CD14-positive monocyte (primary cell): ENCODE results near the gene OBSCN. TPM values are rescaled to one million over a fixed set of nuclear protein-coding genes. Genes with fewer than 3 reads are reported as not detected.

Experiments used
- DNase-seq, 3 donors: peaks; one replicate each; pipeline ENCODE4 v3.0.0-alpha.2; 2011 to 2022
- H2AFZ ChIP-seq: 2 replicates; pipeline ENCODE4 v1.6.0; 2012; ENCODE audit warnings: mild to moderate bottlenecking, low read depth, low read length, inconsistent platforms; ENCODE audit not compliant: insufficient read depth, poor library complexity, severe bottlenecking
- H3K27ac ChIP-seq, 2 donors: 1 replicate in 1 of 2; 2 replicates in 1 of 2; pipeline ENCODE4 v1.5.1; 2012 to 2013; ENCODE audit warnings: low read length in 2 of 2, control low read depth in 1 of 2, inconsistent platforms in 1 of 2, low read depth in 1 of 2, mild to moderate bottlenecking in 1 of 2
- H3K27me3 ChIP-seq, 2 donors: one replicate each; pipeline versions ENCODE4 v1.6.0 to v1.6.1; 2011 to 2013; ENCODE audit warnings: low read length in 2 of 2; ENCODE audit not compliant: control insufficient read depth in 2 of 2, insufficient read depth in 2 of 2
- H3K36me3 ChIP-seq, 2 donors: replicated peaks in 1 of 2; 1 replicate in 1 of 2; 2 replicates in 1 of 2; pipeline versions ENCODE4 v1.5.1 to v1.6.1; 2012 to 2013; ENCODE audit warnings: low read length in 2 of 2, control low read depth in 1 of 2, inconsistent platforms in 1 of 2, mild to moderate bottlenecking in 1 of 2; ENCODE audit not compliant: insufficient read depth in 2 of 2, control insufficient read depth in 1 of 2
- H3K4me1 ChIP-seq, 2 donors: 1 replicate in 1 of 2; 2 replicates in 1 of 2; pipeline versions ENCODE4 v1.5.1 to v1.6.1; 2012 to 2013; ENCODE audit warnings: low read length in 2 of 2, control low read depth in 1 of 2, inconsistent platforms in 1 of 2, mild to moderate bottlenecking in 1 of 2, moderate library complexity in 1 of 2; ENCODE audit not compliant: insufficient read depth in 2 of 2, control insufficient read depth in 1 of 2
- H3K4me2 ChIP-seq: replicated peaks from 2 replicates; pipeline ENCODE3; 2012; ENCODE audit warnings: low read length, moderate library complexity, mild to moderate bottlenecking; ENCODE audit not compliant: poor library complexity, severe bottlenecking; ENCODE audit errors: extremely low read depth
- H3K4me3 ChIP-seq, 3 experiments: fragments of 200-600 bp in 1 of 3; sonication (generic) in 1 of 3; replicated peaks in 1 of 3; 1 replicate in 2 of 3; 2 replicates in 1 of 3; pipeline ENCODE4 v1.5.1; 2011 to 2013; ENCODE audit warnings: low read length in 3 of 3, mild to moderate bottlenecking in 3 of 3, control low read depth in 2 of 3, low read depth in 2 of 3, inconsistent platforms in 1 of 3, moderate library complexity in 1 of 3
- H3K79me2 ChIP-seq: 2 replicates; pipeline ENCODE4 v1.6.0; 2012; ENCODE audit warnings: mild to moderate bottlenecking, control low read depth, inconsistent platforms, low read length, moderate library complexity; ENCODE audit not compliant: insufficient read depth
- H3K9ac ChIP-seq: 2 replicates; pipeline ENCODE4 v1.6.0; 2017; ENCODE audit warnings: low read length, mild to moderate bottlenecking; ENCODE audit not compliant: insufficient read depth, poor library complexity, severe bottlenecking
- H3K9me3 ChIP-seq, 2 donors: replicated peaks in 1 of 2; 1 replicate in 1 of 2; 2 replicates in 1 of 2; pipeline versions ENCODE4 v1.5.1 to v1.6.1; 2012 to 2013; ENCODE audit warnings: low read length in 2 of 2, control low read depth in 1 of 2; ENCODE audit not compliant: control insufficient read depth in 1 of 2, insufficient read depth in 1 of 2
- H4K20me1 ChIP-seq: 2 replicates; pipeline ENCODE4 v1.6.0; 2012; ENCODE audit warnings: mild to moderate bottlenecking, low read length, control low read depth, moderate library complexity; ENCODE audit not compliant: insufficient read depth
- H3K27ac Mint-ChIP-seq, 7 donors: one replicate each; pipeline ENCODE4 v1.8.0; 2020; ENCODE audit warnings: mild to moderate bottlenecking in 7 of 7, mixed read lengths in 7 of 7, moderate library complexity in 6 of 7, inconsistent platforms in 2 of 7
- H3K27me3 Mint-ChIP-seq, 3 donors: one replicate each; pipeline ENCODE4 v1.8.0; 2021 to 2022; ENCODE audit warnings: low read depth in 3 of 3, mild to moderate bottlenecking in 3 of 3, mixed read lengths in 3 of 3, moderate library complexity in 3 of 3, inconsistent platforms in 1 of 3
- H3K36me3 Mint-ChIP-seq, 2 donors: one replicate each; pipeline ENCODE4 v1.8.0; 2020; ENCODE audit warnings: mixed read lengths in 2 of 2, inconsistent platforms in 1 of 2, mild to moderate bottlenecking in 1 of 2
- H3K4me1 Mint-ChIP-seq: one replicate; pipeline ENCODE4 v1.8.0; 2020; ENCODE audit warnings: mild to moderate bottlenecking, mixed read lengths
- H3K4me3 Mint-ChIP-seq, 2 donors: one replicate each; pipeline ENCODE4 v1.8.0; 2020; ENCODE audit warnings: mild to moderate bottlenecking in 2 of 2, mixed read lengths in 2 of 2, moderate library complexity in 1 of 2
- H3K9me3 Mint-ChIP-seq, 7 donors: one replicate each; pipeline ENCODE4 v1.8.0; 2020 to 2022; ENCODE audit warnings: mixed read lengths in 7 of 7, mild to moderate bottlenecking in 6 of 7, moderate library complexity in 6 of 7, inconsistent platforms in 2 of 7
- CTCF ChIP-seq: fragments of 200-600 bp; IDR thresholded peaks from one replicate; pipeline ENCODE4 v1.8.0; 2022; ENCODE audit warnings: antibody characterized with exemption, mild to moderate bottlenecking
- WGBS: methylation state at CpG from one replicate; pipeline ENCODE4 v1.1.5; 2013; ENCODE audit warnings: missing lambda C conversion rate; ENCODE audit not compliant: insufficient coverage; 5-methylcytosine and 5-hydroxymethylcytosine counted together
- intact Hi-C, 2 donors: fragments of 100-400 bp; cut with micrococcal nuclease; formaldehyde crosslinking; loops; one replicate each; pipeline versions ENCODE4 v1.15.0 to v1.15.1; 2023
- polyA plus RNA-seq, 3 donors: library from polyadenylated mRNA; depleted of rRNA in 1 of 3; unstranded in 2 of 3; stranded (reverse) in 1 of 3; fragments of 300-500 nt in 2 of 3; fragments of >200 nt in 1 of 3; fragmentation: Illumina TruSeq in 2 of 3; gene quantifications; 1 replicate in 2 of 3; 2 replicates in 1 of 3; pipeline ENCODE4 v1.2.3, GENCODE V29; 2012 to 2021

OBSCN gene
- polyA plus RNA-seq, 3 donors, result 0.57 to 1.5 (median 0.76) TPM

GRCh38 chr1:228225165-228225710 is 17.4 kb downstream of the OBSCN start:
- Histone ChIP-seq H3K9me3 (peaks cover 0 to 17% of the 10 kb centered on the region in 2 donors), H3K27me3 (no peaks in the 10 kb centered on the region), H3K4me2 (no peak overlapping the region), H3K4me3 (no peak overlapping the region), H3K36me3 (no peaks in the 10 kb centered on the region), H3K9ac (no peak overlapping the region), H3K79me2 (no peaks in the 10 kb centered on the region), H4K20me1 (no peaks in the 10 kb centered on the region), H3K27ac (no peak overlapping the region), H2AFZ (no peak overlapping the region), H3K4me1 (peaks cover 25 to 29% of the 10 kb centered on the region in 2 donors)
- H3K27me3 Mint-ChIP-seq, result peaks cover 0 to 5% (median 2%) of the 10 kb centered on the region in 3 donors
- H3K9me3 Mint-ChIP-seq, result peaks cover 8 to 31% (median 14%) of the 10 kb centered on the region in 7 donors
- peaks cover 21% of the 10 kb centered on the region for H3K4me1 Mint-ChIP-seq
- intact Hi-C loops, result no loop called here
- H3K36me3 Mint-ChIP-seq, result no peaks in the 10 kb centered on the region
- no peak overlapping the region for H3K27ac Mint-ChIP-seq
- no peak for DNase-seq
- no peak overlapping the region for H3K4me3 Mint-ChIP-seq
- TF ChIP-seq CTCF, result no peak
- 33% methylated on average over 1 of the region's 2 CpGs for WGBS

GRCh38 chr1:228225740-228226139 is 17.9 kb downstream of the OBSCN start:
- Histone ChIP-seq H3K4me2 (no peak overlapping the region), H3K4me3 (no peak overlapping the region), H3K27ac (no peak overlapping the region), H3K79me2 (no peaks in the 10 kb centered on the region), H3K9ac (no peak overlapping the region), H2AFZ (no peak overlapping the region), H3K9me3 (peaks cover 0 to 17% of the 10 kb centered on the region in 2 donors), H3K27me3 (no peaks in the 10 kb centered on the region), H3K4me1 (peaks cover 25 to 29% of the 10 kb centered on the region in 2 donors), H3K36me3 (no peaks in the 10 kb centered on the region), H4K20me1 (no peaks in the 10 kb centered on the region)
- H3K4me3 Mint-ChIP-seq, result no peak overlapping the region
- H3K36me3 Mint-ChIP-seq, result no peaks in the 10 kb centered on the region
- DNase-seq, result no peak
- WGBS, result 100% methylated on average over 2 of the region's 2 CpGs
- TF ChIP-seq CTCF, result no peak
- no peak overlapping the region for H3K27ac Mint-ChIP-seq
- peaks cover 21% of the 10 kb centered on the region for H3K4me1 Mint-ChIP-seq
- intact Hi-C loops, result no loop called here
- peaks cover 0 to 5% (median 2%) of the 10 kb centered on the region in 3 donors for H3K27me3 Mint-ChIP-seq
- H3K9me3 Mint-ChIP-seq, result peaks cover 8 to 31% (median 14%) of the 10 kb centered on the region in 7 donors
